ENCODE data around the gene CRIP1.

- TF ChIP-seq EP300 (IDR thresholded peaks at IDR 0.05; ENCODE audit: borderline replicate concordance) = no peak
- no peak for TF ChIP-seq CEBPB (IDR thresholded peaks at IDR 0.05)
- TF ChIP-seq TCF12 (IDR thresholded peaks at IDR 0.05; ENCODE audit: low read depth) = no peak
- TF ChIP-seq EGR1 (IDR thresholded peaks at IDR 0.05) = no peak
- TF ChIP-seq, protein P1, sequence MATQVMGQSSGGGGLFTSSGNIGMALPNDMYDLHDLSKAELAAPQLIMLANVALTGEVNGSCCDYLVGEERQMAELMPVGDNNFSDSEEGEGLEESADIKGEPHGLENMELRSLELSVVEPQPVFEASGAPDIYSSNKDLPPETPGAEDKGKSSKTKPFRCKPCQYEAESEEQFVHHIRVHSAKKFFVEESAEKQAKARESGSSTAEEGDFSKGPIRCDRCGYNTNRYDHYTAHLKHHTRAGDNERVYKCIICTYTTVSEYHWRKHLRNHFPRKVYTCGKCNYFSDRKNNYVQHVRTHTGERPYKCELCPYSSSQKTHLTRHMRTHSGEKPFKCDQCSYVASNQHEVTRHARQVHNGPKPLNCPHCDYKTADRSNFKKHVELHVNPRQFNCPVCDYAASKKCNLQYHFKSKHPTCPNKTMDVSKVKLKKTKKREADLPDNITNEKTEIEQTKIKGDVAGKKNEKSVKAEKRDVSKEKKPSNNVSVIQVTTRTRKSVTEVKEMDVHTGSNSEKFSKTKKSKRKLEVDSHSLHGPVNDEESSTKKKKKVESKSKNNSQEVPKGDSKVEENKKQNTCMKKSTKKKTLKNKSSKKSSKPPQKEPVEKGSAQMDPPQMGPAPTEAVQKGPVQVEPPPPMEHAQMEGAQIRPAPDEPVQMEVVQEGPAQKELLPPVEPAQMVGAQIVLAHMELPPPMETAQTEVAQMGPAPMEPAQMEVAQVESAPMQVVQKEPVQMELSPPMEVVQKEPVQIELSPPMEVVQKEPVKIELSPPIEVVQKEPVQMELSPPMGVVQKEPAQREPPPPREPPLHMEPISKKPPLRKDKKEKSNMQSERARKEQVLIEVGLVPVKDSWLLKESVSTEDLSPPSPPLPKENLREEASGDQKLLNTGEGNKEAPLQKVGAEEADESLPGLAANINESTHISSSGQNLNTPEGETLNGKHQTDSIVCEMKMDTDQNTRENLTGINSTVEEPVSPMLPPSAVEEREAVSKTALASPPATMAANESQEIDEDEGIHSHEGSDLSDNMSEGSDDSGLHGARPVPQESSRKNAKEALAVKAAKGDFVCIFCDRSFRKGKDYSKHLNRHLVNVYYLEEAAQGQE (IDR thresholded peaks at IDR 0.05; ENCODE audit: low read depth) = no peak
- no peak for TF ChIP-seq CREB1 (IDR thresholded peaks at IDR 0.05; ENCODE audit: low read depth)
- TF ChIP-seq FOXM1 (IDR thresholded peaks at IDR 0.05; ENCODE audit: borderline replicate concordance, low read depth) = no peak
- TF ChIP-seq TAF1 (IDR thresholded peaks at IDR 0.05; ENCODE audit: low read depth) = no peak
- TF ChIP-seq, protein P2, sequence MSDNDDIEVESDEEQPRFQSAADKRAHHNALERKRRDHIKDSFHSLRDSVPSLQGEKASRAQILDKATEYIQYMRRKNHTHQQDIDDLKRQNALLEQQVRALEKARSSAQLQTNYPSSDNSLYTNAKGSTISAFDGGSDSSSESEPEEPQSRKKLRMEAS (IDR thresholded peaks at IDR 0.05) = no peak
- no peak for TF ChIP-seq TEAD4 (IDR thresholded peaks at IDR 0.05)
Measured at GRCh38 chr14:105464501-105464900, 22.2 kb upstream of the CRIP1 start.

All from Ishikawa (cell line).